Measurements from ENCODE around the gene AIFM2. TPM values are rescaled to one million over a fixed set of nuclear protein-coding genes. Genes with fewer than 3 reads are reported as not detected.

The AIFM2 gene
- total RNA-seq, 1 donor from 2014 or later, result 3.7 TPM

DNA sequence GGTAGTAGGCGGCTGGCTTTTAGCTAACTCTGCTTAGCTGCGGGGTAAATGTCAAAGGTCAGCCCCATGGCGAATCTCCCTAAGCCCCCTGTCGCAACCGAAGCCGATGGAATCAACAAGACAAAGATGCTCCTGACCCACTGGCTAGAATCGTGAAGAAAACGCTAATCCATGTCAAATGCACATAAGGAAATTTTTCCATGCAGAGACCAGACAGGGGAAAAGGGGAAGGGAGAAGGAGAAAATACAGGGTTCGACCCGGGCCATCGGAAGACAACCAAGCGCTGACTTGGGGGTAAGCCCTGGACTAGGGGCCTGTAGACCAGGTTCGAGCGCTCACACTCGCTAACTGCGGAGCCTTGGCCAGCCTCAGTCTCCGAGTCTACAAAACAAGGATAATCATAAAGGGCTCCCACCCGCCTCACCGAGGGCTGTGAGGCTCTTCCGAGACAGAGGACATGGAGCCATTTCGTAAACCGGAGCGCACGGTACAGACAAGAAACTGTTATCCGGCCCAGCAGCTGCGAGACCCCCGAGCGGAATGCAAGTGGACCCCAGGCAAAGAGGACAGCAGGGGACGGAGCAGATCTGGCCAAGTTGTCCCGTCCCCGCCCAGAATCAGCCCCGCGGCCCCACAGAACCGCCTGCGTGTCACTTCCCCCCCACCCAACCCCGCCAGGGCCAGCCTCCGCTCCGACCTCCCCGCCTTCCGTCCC lies 37.2 kb upstream of the AIFM2 start:
- TF ChIP-seq, protein P1, sequence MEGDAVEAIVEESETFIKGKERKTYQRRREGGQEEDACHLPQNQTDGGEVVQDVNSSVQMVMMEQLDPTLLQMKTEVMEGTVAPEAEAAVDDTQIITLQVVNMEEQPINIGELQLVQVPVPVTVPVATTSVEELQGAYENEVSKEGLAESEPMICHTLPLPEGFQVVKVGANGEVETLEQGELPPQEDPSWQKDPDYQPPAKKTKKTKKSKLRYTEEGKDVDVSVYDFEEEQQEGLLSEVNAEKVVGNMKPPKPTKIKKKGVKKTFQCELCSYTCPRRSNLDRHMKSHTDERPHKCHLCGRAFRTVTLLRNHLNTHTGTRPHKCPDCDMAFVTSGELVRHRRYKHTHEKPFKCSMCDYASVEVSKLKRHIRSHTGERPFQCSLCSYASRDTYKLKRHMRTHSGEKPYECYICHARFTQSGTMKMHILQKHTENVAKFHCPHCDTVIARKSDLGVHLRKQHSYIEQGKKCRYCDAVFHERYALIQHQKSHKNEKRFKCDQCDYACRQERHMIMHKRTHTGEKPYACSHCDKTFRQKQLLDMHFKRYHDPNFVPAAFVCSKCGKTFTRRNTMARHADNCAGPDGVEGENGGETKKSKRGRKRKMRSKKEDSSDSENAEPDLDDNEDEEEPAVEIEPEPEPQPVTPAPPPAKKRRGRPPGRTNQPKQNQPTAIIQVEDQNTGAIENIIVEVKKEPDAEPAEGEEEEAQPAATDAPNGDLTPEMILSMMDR (conservative IDR thresholded peaks at IDR 0.05; ENCODE audit: low read depth, low read length), result no peak
- H3K4me3 ChIP-seq (ENCODE audit: low read depth, low read length), result peak overlapping the region; percentile 91
- DNase-seq (ENCODE audit: low read depth), result no peak

- DNase-seq (ENCODE audit: low read depth), result no peak
- TF ChIP-seq, protein P1 (conservative IDR thresholded peaks at IDR 0.05; ENCODE audit: low read depth, low read length), result no peak
- H3K4me3 ChIP-seq (ENCODE audit: low read depth, low read length), result peak overlapping the region; percentile 91
Observed at GRCh38 chr10:70169011-70169410, 36.4 kb upstream of the AIFM2 start.

DNA sequence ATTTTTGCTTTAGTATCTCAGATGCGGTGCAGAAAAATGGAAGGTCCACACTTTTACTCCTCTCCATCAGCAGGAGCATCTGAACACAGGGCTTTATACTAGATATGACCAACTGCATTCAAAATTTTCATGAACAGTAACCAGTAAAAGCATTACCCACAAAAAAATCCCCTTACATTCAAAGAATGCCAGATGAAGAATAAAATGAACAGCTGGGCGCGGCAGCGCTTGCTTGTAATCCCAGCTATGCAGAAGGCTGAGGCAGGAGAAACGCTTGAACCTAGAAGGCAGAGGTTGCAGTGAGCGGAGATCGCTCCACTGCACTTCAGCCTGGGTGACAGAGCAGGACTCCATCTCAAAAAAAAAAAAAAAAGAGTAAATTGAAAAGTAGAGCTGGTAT lies 34.6 kb upstream of the AIFM2 start:
- TF ChIP-seq, protein P1 (conservative IDR thresholded peaks at IDR 0.05; ENCODE audit: low read depth, low read length), result no peak
- DNase-seq (ENCODE audit: low read depth), result no peak
- H3K4me3 ChIP-seq (ENCODE audit: low read depth, low read length), result no peak overlapping the region

- DNase-seq (ENCODE audit: low read depth), result no peak
- no peak overlapping the region for H3K4me3 ChIP-seq (ENCODE audit: low read depth, low read length)
- TF ChIP-seq, protein P1 (conservative IDR thresholded peaks at IDR 0.05; ENCODE audit: low read depth, low read length), result no peak
Observed at GRCh38 chr10:70166394-70166793, 33.8 kb upstream of the AIFM2 start.

- TF ChIP-seq, protein P1 (conservative IDR thresholded peaks at IDR 0.05; ENCODE audit: low read depth, low read length), result no peak
- no peak overlapping the region for H3K4me3 ChIP-seq (ENCODE audit: low read depth, low read length)
- no peak for DNase-seq (ENCODE audit: low read depth)
Observed at GRCh38 chr10:70164163-70164562, 31.5 kb upstream of the AIFM2 start.

- TF ChIP-seq, protein P1 (conservative IDR thresholded peaks at IDR 0.05; ENCODE audit: low read depth, low read length), result no peak
- H3K4me3 ChIP-seq (ENCODE audit: low read depth, low read length), result no peak overlapping the region
- no peak for DNase-seq (ENCODE audit: low read depth)
Observed at GRCh38 chr10:70163448-70163847, 30.8 kb upstream of the AIFM2 start.

DNA sequence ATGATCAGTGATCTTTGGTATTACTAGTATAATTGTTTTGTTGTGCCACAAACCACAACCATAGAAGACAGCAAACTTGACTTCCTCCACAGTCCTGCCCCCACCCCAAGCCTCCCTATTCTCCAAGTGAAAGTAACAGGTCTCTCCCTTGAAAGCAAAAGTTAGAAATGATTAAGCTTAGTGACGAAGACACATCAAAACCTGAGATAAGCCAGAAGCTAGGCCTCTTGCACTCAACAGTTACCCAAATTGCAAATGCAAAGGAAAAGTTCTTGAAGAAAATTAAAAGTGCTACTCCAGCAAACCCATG lies 30.2 kb upstream of the AIFM2 start:
- DNase-seq (ENCODE audit: low read depth), result no peak
- H3K4me3 ChIP-seq (ENCODE audit: low read depth, low read length), result no peak overlapping the region

More for the DNA sequence above, 30.2 kb upstream of the AIFM2 start:
- TF ChIP-seq, protein P1 (conservative IDR thresholded peaks at IDR 0.05; ENCODE audit: low read depth, low read length), result no peak

Data from epithelial cell of proximal tubule (primary cell).